Natural killer cell treated with Interleukin-12 subunit alpha and Interleukin-12 subunit beta and Interleukin-15 and Interleukin-18, amount 100 ng/mL, for 72 hours (primary cell): ENCODE results near the gene PLXNB1. TPM values are rescaled to one million over a fixed set of nuclear protein-coding genes. Genes with fewer than 3 reads are reported as not detected.

Experiments used
- ATAC-seq, 2 donors: fragments of 150-1000 bp; cut with Tn5 transposase in 1 of 2; sonication (Bioruptor Pico), chemical (Tn5 transposase) in 1 of 2; 2 replicates each; pipeline ENCODE4 v1.10.0; 2021
- DNase-seq: peaks from one replicate; pipeline ENCODE4 v3.0.0; 2022; ENCODE audit warnings: low spot score
- H3K27ac Mint-ChIP-seq, 2 donors: 1 replicate in 1 of 2; 2 replicates in 1 of 2; pipeline ENCODE4 v1.8.0; 2022; ENCODE audit warnings: mixed read lengths in 2 of 2, mild to moderate bottlenecking in 1 of 2, moderate library complexity in 1 of 2
- H3K27me3 Mint-ChIP-seq, 2 donors: 1 replicate in 1 of 2; 2 replicates in 1 of 2; pipeline ENCODE4 v1.8.0; 2022; ENCODE audit warnings: mixed read lengths in 2 of 2
- H3K36me3 Mint-ChIP-seq: one replicate; pipeline ENCODE4 v1.8.0; 2022; ENCODE audit warnings: mixed read lengths
- H3K4me1 Mint-ChIP-seq, 2 donors: 1 replicate in 1 of 2; 2 replicates in 1 of 2; pipeline ENCODE4 v1.8.0; 2022; ENCODE audit warnings: low read depth in 2 of 2, mixed read lengths in 2 of 2, mild to moderate bottlenecking in 1 of 2
- H3K4me3 Mint-ChIP-seq: one replicate; pipeline ENCODE4 v1.8.0; 2022; ENCODE audit warnings: mixed read lengths
- H3K9me3 Mint-ChIP-seq: 2 replicates; pipeline ENCODE4 v1.8.0; 2022; ENCODE audit warnings: mixed read lengths
- total RNA-seq, 2 donors: library from RNA; stranded (reverse); gene quantifications; one replicate each; pipeline ENCODE4 v1.2.3, GENCODE V29; 2022

Gene PLXNB1
- total RNA-seq, 2 donors from 2014 or later: 5.9 to 9.6 TPM

DNA sequence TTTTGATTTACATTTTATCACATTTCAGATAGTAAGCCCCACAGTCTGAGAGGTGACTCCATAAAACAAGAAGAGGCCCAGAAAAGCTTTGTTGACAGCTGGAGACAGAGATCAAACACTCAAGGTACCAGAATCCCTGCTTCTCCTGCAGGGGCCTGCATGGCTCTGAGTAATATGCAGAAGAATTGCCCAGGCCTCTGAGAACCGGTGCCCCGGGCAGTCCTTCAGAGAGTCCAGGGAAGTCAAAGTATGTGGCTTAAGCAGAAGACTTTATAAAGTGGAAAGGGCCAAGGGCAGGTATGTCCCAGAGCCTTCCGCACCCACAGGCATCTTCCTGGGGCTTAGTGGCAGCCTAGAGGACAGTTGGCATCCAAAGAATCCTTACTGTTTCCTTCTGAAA, 29.4 kb upstream of the PLXNB1 start:
- Mint-ChIP-seq H3K9me3 (no peaks in the 10 kb centered on the region), H3K36me3 (no peaks in the 10 kb centered on the region), H3K27me3 (no peaks in the 10 kb centered on the region), H3K4me1 (no peaks in the 10 kb centered on the region), H3K4me3 (no peak overlapping the region), H3K27ac (no peak overlapping the region)
- DNase-seq (no peak), ATAC-seq (no peak)

DNA sequence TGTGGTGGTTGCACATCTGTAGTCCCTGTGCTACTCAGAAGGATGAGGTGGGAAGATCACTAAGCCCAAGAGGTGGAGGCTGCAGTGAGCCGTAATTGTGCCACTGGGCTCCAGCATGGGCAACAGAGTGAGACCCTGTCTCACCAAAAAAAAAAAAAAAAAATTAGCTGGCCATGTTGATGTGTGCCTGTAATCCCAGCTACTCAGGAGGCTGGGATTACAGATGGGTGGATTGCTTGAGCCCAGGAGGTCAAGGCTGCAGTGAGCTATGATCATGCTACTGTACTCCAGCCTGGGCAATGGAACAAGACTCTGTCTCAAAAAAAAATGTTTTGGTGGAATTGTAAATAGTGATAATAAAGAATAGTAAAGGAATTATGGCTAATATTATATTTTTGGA, 26.6 kb upstream of the PLXNB1 start:
- H3K27ac Mint-ChIP-seq: no peak overlapping the region
- no peak overlapping the region for H3K4me3 Mint-ChIP-seq
- no peaks in the 10 kb centered on the region for H3K4me1 Mint-ChIP-seq
- DNase-seq (no peak), ATAC-seq (no peak)
- peaks cover 10% of the 10 kb centered on the region for H3K36me3 Mint-ChIP-seq
- H3K27me3 Mint-ChIP-seq: no peaks in the 10 kb centered on the region
- H3K9me3 Mint-ChIP-seq: no peaks in the 10 kb centered on the region

GRCh38 chr3:48451270-48451669, 21.4 kb upstream of the PLXNB1 start:
- no peak overlapping the region for H3K27ac Mint-ChIP-seq
- H3K4me3 Mint-ChIP-seq: no peak overlapping the region
- DNase-seq: no peak
- peaks cover 12% of the 10 kb centered on the region for H3K36me3 Mint-ChIP-seq
- H3K9me3 Mint-ChIP-seq: no peaks in the 10 kb centered on the region
- peaks cover 17% of the 10 kb centered on the region in 2 donors for H3K4me1 Mint-ChIP-seq
- no peak for ATAC-seq
- H3K27me3 Mint-ChIP-seq: no peaks in the 10 kb centered on the region

DNA sequence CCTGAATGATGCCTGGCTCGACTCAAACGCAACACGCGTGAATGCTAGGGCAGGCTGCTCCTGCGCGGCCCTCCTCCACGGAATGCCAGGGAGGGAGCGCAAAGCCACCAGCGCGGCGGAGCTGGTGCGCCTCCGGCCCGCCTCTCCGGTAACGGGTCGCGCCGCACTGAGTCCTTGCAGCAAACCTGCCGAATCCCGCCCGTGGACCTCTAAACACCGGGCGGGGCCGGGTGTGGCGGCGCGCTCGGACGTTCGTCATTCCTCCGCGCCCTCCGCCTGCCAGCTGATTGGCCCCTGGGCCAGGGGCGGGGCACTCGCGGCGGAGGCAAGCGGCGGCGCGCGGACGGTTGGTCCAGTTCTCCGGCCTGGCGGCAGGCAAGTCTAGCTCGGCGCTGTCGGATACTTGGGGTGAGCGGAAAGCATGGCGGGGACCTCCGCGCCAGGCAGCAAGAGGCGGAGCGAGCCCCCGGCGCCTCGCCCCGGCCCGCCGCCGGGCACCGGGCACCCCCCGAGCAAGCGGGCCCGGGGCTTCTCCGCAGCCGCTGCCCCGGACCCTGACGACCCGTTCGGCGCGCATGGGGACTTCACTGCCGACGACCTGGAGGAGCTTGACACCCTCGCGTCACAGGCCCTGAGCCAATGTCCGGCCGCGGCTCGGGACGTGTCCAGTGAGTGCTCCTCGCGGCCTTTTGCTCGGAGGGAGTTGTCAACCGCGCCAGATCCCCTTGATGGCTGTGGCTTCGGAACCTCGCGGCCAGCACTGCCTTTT, 16.7 kb upstream of the PLXNB1 start, which contains the start of gene ATRIP:
Gene ATRIP, plus strand, starts transcription at position 313 of the 769 bp plus-strand sequence. Its CDS starts 109 bp downstream, at position 422.
- peaks cover 4% of the 10 kb centered on the region for H3K36me3 Mint-ChIP-seq
- H3K4me3 Mint-ChIP-seq: peak within 1 kb of the TSS; percentile 99
- peak within 1 kb of the TSS; percentile 93 to 94 for H3K27ac Mint-ChIP-seq
- peaks cover 29 to 30% of the 10 kb centered on the region in 2 donors for H3K4me1 Mint-ChIP-seq
- H3K27me3 Mint-ChIP-seq: no peaks in the 10 kb centered on the region
- H3K9me3 Mint-ChIP-seq: no peaks in the 10 kb centered on the region
- ATAC-seq: peak; percentile 98
- peak; percentile 92 for DNase-seq

- ATAC-seq (no peak), DNase-seq (no peak)
- H3K36me3 Mint-ChIP-seq: no peaks in the 10 kb centered on the region
- H3K27ac Mint-ChIP-seq: peak overlapping the region; percentile 93 to 94
- no peaks in the 10 kb centered on the region for H3K9me3 Mint-ChIP-seq
- peak overlapping the region; percentile 99 for H3K4me3 Mint-ChIP-seq
- H3K27me3 Mint-ChIP-seq: no peaks in the 10 kb centered on the region
- peaks cover 32 to 34% of the 10 kb centered on the region in 2 donors for H3K4me1 Mint-ChIP-seq
These were observed 16.1 kb upstream of the PLXNB1 start for GRCh38 chr3:48446043-48446424.

DNA sequence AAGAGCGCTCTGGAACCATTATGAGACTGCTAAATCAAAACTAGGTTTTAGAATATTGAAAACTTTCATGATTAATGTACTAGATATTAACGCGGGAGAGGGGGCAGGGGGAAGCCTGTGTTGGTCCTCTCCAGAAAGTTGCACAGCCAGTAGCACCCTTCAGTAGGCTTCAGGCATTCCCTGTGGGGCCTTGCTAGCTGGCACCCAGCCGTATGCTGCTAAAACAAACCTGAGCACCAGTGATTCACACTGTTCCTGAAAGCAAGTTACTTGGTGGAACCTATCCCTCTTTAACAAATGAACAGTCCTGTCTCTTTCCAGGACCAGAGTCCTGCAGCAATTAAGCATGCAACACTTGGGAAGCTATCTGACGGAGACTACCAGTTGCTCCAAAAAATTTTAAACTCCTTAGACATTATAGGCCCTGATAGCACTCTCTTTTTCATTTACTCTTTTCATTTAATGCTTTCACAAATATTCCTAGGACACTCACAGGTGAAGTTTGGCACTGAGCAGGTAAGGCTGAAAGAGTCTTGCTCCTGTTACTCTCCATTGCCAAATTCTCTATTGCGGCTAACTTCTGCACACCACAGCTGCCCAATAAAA, 15.5 kb upstream of the PLXNB1 start:
- H3K36me3 Mint-ChIP-seq: no peaks in the 10 kb centered on the region
- ATAC-seq (no peak), DNase-seq (no peak)
- H3K27ac Mint-ChIP-seq: peak overlapping the region; percentile 93 to 94
- peak overlapping the region; percentile 99 for H3K4me3 Mint-ChIP-seq
- no peaks in the 10 kb centered on the region for H3K9me3 Mint-ChIP-seq
- no peaks in the 10 kb centered on the region for H3K27me3 Mint-ChIP-seq
- peaks cover 34 to 36% of the 10 kb centered on the region in 2 donors for H3K4me1 Mint-ChIP-seq

DNA sequence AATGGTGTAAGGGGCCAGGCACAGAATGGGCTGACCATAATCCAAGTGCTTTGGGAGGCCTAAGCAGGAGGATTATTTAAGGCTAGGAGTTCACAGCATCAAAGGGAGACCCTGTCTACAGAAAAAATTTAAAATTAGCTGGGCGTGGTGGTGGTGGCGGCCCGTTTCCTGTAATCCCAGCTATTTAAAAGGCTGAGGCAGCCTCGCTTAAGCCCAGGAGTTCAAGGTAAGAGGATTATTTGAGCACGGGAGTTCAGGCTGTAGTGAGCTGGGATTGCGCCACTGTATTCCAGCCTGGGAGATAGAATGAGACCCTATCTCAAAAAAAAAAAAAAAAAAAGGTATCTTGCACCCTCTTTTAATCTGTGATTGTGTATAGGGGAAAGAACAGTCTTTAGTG, 12.1 kb upstream of the PLXNB1 start:
- peak overlapping the region; percentile 98 for H3K4me3 Mint-ChIP-seq
- H3K27me3 Mint-ChIP-seq: no peaks in the 10 kb centered on the region
- ATAC-seq: no peak
- no peak for DNase-seq
- H3K9me3 Mint-ChIP-seq: no peaks in the 10 kb centered on the region
- H3K27ac Mint-ChIP-seq: peak overlapping the region in 1 of 2 donors; percentile 81
- peaks cover 6% of the 10 kb centered on the region for H3K36me3 Mint-ChIP-seq
- peaks cover 35 to 42% of the 10 kb centered on the region in 2 donors for H3K4me1 Mint-ChIP-seq

- peak overlapping the region; percentile 98 for H3K4me3 Mint-ChIP-seq
- H3K27ac Mint-ChIP-seq: peak overlapping the region; percentile 81 to 89
- ATAC-seq: peak in 1 of 2 donors; percentile 5
- no peaks in the 10 kb centered on the region for H3K27me3 Mint-ChIP-seq
- no peak for DNase-seq
- peaks cover 26 to 33% of the 10 kb centered on the region in 2 donors for H3K4me1 Mint-ChIP-seq
- peaks cover 6% of the 10 kb centered on the region for H3K36me3 Mint-ChIP-seq
- H3K9me3 Mint-ChIP-seq: no peaks in the 10 kb centered on the region
These were observed 10.7 kb upstream of the PLXNB1 start for GRCh38 chr3:48440590-48440958.

- ATAC-seq (peak; percentile 99 to 100), DNase-seq (peak; percentile 98)
- Mint-ChIP-seq H3K36me3 (peaks cover 6% of the 10 kb centered on the region), H3K4me1 (peaks cover 24 to 31% of the 10 kb centered on the region in 2 donors), H3K27me3 (no peaks in the 10 kb centered on the region), H3K27ac (peak within 1 kb of the TSS; percentile 81 to 89), H3K9me3 (no peaks in the 10 kb centered on the region), H3K4me3 (peak within 1 kb of the TSS; percentile 98)
These were observed 10.1 kb upstream of the PLXNB1 start, which contains the start of the genes CCDC51 and TMA7 for GRCh38 chr3:48439820-48440589. CCDC51 (minus strand) TSS chr3:48440119; CDS start chr3:48435128, 4,991 bp downstream. TMA7 (plus strand) TSS chr3:48440257; CDS start chr3:48440297, 40 bp downstream.

DNA sequence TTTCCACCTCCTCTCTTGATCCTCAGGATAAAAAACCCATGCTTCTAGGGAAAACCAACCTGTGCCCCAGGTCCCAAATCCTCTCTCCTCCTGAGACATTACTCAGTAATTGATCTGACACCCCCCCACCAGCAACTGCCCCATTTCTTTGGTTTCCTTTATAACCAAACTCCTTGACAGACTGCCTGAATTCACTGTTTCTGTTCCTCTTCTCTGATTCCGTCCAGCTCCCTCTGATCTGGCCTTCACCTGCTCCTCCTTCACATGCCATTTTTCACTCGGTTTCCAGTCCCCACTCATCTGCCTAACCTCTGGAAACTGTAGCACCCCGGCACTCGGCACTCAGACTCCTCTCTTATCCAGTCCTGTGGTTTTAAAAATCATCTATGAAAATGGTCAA, 7.9 kb upstream of the PLXNB1 start:
- Mint-ChIP-seq H3K27ac (peak overlapping the region; percentile 81 to 89), H3K27me3 (no peaks in the 10 kb centered on the region), H3K4me1 (peaks cover 28 to 31% of the 10 kb centered on the region in 2 donors), H3K9me3 (no peaks in the 10 kb centered on the region), H3K36me3 (peaks cover 6% of the 10 kb centered on the region), H3K4me3 (no peak overlapping the region)
- ATAC-seq (no peak), DNase-seq (no peak)

DNA sequence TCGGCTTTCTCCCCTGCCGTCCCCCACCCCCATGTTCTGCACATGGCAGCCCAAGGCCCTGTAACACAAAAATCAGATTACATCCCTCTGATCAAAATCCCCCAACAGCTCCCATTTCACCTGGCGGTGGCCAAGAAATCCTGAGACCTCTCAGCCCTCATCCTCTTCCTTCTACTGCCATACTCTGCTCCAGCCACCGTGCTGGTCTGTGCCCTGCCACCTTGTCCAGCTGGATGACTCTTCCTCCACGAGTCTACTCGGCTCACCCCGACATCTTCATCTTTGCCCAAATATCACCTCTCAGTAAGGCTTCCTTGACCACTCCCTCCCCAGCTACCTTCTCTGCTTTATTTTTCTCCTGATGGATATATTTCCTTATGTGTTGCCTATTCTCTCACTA, 7.0 kb upstream of the PLXNB1 start:
- Mint-ChIP-seq H3K4me1 (peaks cover 28 to 30% of the 10 kb centered on the region in 2 donors), H3K27me3 (no peaks in the 10 kb centered on the region), H3K27ac (no peak overlapping the region), H3K36me3 (peaks cover 6% of the 10 kb centered on the region), H3K9me3 (no peaks in the 10 kb centered on the region), H3K4me3 (no peak overlapping the region)
- ATAC-seq (no peak), DNase-seq (no peak)

DNA sequence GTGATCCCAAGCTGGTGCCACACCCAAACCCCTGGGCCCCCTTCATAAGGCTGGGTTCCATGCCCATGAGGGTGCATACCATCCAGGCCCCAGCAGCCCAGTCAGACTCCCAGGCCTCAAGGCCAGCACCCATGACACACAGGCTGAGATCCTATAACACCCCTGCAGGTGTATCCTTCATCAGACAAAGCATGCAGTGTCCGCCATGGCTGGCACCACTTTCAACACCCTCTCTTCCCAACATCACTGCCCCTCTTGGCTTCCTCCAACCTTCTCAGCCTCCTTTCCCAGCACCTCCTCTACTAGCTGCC, 6.5 kb upstream of the PLXNB1 start:
- H3K27me3 Mint-ChIP-seq: no peaks in the 10 kb centered on the region
- no peaks in the 10 kb centered on the region for H3K9me3 Mint-ChIP-seq
- ATAC-seq: no peak
- H3K4me1 Mint-ChIP-seq: peaks cover 26 to 27% of the 10 kb centered on the region in 2 donors
- no peak for DNase-seq
- H3K36me3 Mint-ChIP-seq: peaks cover 6% of the 10 kb centered on the region
- H3K4me3 Mint-ChIP-seq: no peak overlapping the region
- no peak overlapping the region for H3K27ac Mint-ChIP-seq

- Mint-ChIP-seq H3K9me3 (no peaks in the 10 kb centered on the region), H3K4me1 (peaks cover 24 to 27% of the 10 kb centered on the region in 2 donors)
- ATAC-seq: peak; percentile 43 to 61
These were observed 6.0 kb upstream of the PLXNB1 start for GRCh38 chr3:48435774-48436476.

More at GRCh38 chr3:48435774-48436476, 6.0 kb upstream of the PLXNB1 start:
- no peak overlapping the region for H3K27ac Mint-ChIP-seq
- H3K36me3 Mint-ChIP-seq: peaks cover 6% of the 10 kb centered on the region
- no peak overlapping the region for H3K4me3 Mint-ChIP-seq
- H3K27me3 Mint-ChIP-seq: no peaks in the 10 kb centered on the region
- peak; percentile 87 for DNase-seq
